GM12872 (cell line): Measurements from ENCODE around the gene EVX2.
A peak's percentile ranks its signal among the peaks of the same experiment; 100 is the strongest.

ENCODE experiments used
- CTCF ChIP-seq: IDR thresholded peaks from 3 replicates; pipeline ENCODE4 v1.5.1; 2011; ENCODE audit warnings: low read depth, mild to moderate bottlenecking, low read length, moderate library complexity; ENCODE audit not compliant: insufficient read depth

The EVX2 gene

DNA sequence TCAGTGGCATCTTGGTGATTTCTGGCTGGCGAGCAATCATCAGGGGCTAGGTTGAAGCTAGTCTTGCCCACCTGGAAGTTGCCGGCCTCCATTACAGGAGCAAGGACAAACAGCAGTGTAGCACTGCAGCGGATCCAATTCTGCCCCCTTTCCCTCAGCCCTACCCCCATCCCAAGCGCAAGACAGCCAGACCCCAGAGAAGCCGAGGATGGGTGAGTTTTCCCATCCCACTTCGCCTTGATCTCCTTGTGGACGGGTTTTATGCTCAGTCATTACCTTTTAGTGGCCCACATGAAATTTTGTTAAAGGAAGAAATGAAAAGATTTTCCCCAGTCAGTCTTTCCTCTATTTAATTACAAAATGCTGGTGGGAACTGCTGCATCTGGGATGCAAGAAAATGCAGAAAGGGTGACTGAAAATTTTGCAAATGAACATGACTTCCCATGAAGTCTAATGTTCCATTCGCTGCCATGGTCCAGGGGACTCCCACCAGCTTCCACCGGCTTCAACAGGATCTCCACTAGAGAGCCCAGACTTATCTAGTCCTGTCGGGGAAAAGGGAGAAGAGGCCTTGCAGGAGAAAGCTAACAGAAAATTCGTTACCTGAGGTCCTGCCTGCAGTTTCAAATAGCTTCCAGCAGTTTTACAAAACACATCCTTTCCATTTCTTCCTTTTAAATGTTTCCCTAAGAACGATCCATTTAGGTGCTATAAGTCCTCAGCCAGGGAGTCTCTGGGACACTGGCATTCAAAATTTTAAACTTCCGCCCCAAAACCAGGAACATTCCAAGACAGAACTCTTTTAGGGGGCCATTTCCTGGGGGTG, 36.8 kb upstream of the EVX2 start:
- no peak for TF ChIP-seq CTCF

GRCh38 chr2:176118601-176119339, 35.0 kb upstream of the EVX2 start:
- TF ChIP-seq CTCF: peak; percentile 67

- TF ChIP-seq CTCF: no peak
Measured at GRCh38 chr2:176117823-176118371, 34.1 kb upstream of the EVX2 start.

DNA sequence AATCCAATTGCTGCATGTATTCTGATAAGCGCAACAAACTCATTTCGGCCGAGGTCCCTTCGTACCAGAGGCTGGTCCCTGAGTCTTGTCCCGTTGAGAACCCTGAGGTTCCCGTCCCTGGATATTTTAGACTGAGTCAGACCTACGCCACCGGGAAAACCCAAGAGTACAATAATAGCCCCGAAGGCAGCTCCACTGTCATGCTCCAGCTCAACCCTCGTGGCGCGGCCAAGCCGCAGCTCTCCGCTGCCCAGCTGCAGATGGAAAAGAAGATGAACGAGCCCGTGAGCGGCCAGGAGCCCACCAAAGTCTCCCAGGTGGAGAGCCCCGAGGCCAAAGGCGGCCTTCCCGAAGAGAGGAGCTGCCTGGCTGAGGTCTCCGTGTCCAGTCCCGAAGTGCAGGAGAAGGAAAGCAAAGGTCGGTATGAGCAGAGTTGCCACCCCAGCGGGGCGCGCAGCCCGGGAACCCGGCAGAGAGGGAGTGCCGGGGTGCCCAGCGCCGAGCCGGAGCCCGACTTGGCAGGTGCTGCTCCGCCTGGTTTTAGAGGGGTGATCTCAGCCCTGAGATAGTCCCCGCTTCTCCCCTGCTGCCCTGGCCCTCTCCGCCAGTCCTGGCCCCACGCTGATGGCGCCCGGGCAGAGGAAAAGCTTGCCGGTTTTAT, 33.5 kb upstream of the EVX2 start:
- TF ChIP-seq CTCF: no peak

DNA sequence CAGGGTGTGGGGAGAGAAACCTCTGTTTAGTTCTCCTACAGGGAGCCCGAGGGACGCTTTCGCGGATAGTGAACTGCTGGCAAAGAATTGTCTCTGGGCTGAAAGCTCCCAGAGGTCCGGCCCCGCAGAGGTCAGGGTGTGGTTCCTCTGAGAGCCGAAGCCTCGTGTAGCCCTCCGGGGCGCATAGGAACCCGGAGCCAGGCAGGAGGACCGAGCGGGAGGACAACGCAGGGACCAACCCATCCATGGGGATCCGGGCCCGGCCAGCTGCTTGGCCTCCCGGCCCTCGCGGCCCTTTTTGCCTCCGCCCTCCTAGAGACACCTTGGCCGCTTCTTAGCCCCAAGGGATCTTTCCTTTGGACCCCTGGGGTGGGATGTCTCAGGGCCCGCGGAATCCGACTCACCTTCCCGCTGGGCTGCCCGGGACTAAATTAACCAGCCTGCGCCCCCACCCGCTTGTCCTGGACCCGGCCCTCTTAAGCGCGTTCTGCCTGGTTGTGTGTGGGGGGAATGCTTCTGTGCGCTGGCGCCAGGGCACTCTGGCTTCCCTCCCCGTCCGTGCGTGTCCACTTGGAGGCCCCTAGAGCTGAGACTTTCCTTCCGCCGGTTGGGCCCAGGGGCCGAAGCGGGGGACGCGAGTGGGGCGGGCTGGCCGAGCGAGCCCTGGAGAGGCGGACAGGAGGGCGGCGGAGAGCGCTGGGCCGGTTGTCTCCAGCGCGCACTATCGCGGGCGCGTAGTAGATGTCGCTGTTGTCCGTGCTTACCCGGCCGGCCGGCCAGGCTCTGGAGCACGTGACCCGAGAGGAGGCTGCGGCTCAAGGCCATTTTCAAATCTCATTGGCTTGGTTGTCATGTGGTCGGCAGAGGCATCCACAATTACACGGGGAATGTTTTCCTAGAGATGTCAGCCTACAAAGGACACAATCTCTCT, 32.4 kb upstream of the EVX2 start, which contains the start of gene HOXD10:
Gene HOXD10, plus strand, starts transcription at position 896 of the 931 bp plus-strand sequence. CDS start 56 bp downstream, outside the sequence.
- TF ChIP-seq CTCF: no peak

- no peak for TF ChIP-seq CTCF
Measured at GRCh38 chr2:176114930-176115625, 31.3 kb upstream of the EVX2 start.
